Stimulated activated CD8-positive, alpha-beta memory T cell treated with anti-CD3 and anti-CD28 coated beads, Interleukin-2, amount 100 ng/mL, for 1 hour (primary cell): ENCODE data around the gene C10orf67.
"Not testable (repeated sequence)": the region's sequence is repeated elsewhere in the genome, so short reads cannot be mapped to it uniquely, and the experiment has no call there.

Source experiments
- DNase-seq, 2 donors: peaks; one replicate each; pipeline ENCODE4 v3.0.0-alpha.2; 2020; ENCODE audit warnings: low read depth in 2 of 2

The C10orf67 gene

GRCh38 chr10:23362069-23362830, 17.7 kb upstream of the C10orf67 start:
- DNase-seq, result no peak

- DNase-seq, result no peak
These were observed 17.1 kb upstream of the C10orf67 start for GRCh38 chr10:23361665-23362064.

GRCh38 chr10:23359692-23360380, 15.2 kb upstream of the C10orf67 start:
- no peak for DNase-seq

GRCh38 chr10:23358357-23358756, 13.8 kb upstream of the C10orf67 start:
- no peak for DNase-seq

- DNase-seq, result no peak
These were observed 10.2 kb upstream of the C10orf67 start for GRCh38 chr10:23354630-23355279.

GRCh38 chr10:23351926-23352519, 7.4 kb upstream of the C10orf67 start:
- no peak for DNase-seq

- DNase-seq, result not testable (repeated sequence)
These were observed 6.1 kb upstream of the C10orf67 start for GRCh38 chr10:23350706-23351105.

- DNase-seq, result no peak
These were observed 1.3 kb upstream of the C10orf67 start for GRCh38 chr10:23345861-23346260.

GRCh38 chr10:23343591-23344240, 881 bp downstream of the C10orf67 start:
- peak in 1 of 2 donors; percentile 13 for DNase-seq

GRCh38 chr10:23342213-23342884, 2.2 kb downstream of the C10orf67 start:
- no peak for DNase-seq

- no peak for DNase-seq
These were observed 3.6 kb downstream of the C10orf67 start for GRCh38 chr10:23341004-23341403.

- DNase-seq, result no peak
These were observed 4.2 kb downstream of the C10orf67 start for GRCh38 chr10:23340354-23340753.

- no peak for DNase-seq
These were observed 5.7 kb downstream of the C10orf67 start for GRCh38 chr10:23338886-23339285.

- DNase-seq, result no peak
These were observed 6.3 kb downstream of the C10orf67 start for GRCh38 chr10:23338155-23338828.

- DNase-seq, result no peak
These were observed 7.0 kb downstream of the C10orf67 start for GRCh38 chr10:23337616-23338015.

GRCh38 chr10:23331567-23332301, 12.9 kb downstream of the C10orf67 start:
- no peak for DNase-seq

- DNase-seq, result no peak
These were observed 13.6 kb downstream of the C10orf67 start for GRCh38 chr10:23330948-23331347.

GRCh38 chr10:23326544-23327307, 17.9 kb downstream of the C10orf67 start:
- DNase-seq, result no peak

GRCh38 chr10:23325132-23325531, 19.5 kb downstream of the C10orf67 start:
- DNase-seq, result no peak
